ENCODE results near the gene UHRF1.

The UHRF1 gene

DNA sequence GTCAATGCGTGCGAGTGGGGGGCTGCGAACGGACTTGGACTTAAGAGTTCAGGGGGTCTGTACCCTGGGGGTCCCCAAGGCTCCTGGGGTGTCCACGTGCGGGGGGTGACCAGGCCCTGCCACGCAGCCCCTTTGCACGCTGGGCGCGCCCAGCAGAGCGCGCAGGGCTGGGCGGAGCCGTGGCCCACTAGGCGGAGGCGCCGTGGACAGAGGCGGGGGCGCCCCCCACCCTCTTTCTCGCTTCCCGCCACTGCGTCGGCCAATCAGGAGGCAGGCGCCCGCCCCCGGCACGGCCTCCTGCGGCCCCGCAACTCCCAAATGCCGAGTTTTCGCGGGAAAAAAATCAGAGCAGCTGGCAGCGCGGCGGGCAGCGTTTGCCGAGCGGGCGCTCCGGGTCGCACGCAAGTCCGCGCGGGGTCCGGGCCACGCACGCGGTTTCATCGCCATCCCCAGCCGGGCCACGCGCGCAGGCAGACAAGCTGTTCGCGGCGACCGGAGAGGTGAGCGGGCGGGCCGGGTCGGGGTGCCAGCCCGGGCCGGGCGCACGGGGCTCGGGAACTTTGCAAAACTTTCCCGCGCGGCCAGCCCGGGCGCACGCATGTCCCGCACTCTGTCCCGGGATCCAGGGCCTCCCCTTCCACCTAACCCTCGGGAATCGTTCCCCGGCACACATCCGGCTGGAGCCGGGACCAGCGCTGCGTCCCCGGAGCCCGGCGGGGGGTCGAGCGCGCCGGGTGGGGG is at the start of gene UHRF1:
TSS of gene UHRF1 (plus strand) at position 346 of the 741 bp plus-strand sequence. CDS start 1,385 bp downstream, outside the sequence.
- H3K9me2 ChIP-seq (replicated peaks; ENCODE audit: control insufficient read depth, low read length) = no peaks in the 10 kb centered on the region
- H3K36me3 ChIP-seq (ENCODE audit: control insufficient read depth, low read length) = peaks cover 44% of the 10 kb centered on the region
- peak within 1 kb of the TSS; percentile 77 for H3K27ac ChIP-seq (ENCODE audit: low read depth, low read length)
- no peak for TF ChIP-seq EZH2phosphoT487 (IDR thresholded peaks at IDR 0.05; ENCODE audit: borderline replicate concordance, low read length)
- TF ChIP-seq, protein P1, sequence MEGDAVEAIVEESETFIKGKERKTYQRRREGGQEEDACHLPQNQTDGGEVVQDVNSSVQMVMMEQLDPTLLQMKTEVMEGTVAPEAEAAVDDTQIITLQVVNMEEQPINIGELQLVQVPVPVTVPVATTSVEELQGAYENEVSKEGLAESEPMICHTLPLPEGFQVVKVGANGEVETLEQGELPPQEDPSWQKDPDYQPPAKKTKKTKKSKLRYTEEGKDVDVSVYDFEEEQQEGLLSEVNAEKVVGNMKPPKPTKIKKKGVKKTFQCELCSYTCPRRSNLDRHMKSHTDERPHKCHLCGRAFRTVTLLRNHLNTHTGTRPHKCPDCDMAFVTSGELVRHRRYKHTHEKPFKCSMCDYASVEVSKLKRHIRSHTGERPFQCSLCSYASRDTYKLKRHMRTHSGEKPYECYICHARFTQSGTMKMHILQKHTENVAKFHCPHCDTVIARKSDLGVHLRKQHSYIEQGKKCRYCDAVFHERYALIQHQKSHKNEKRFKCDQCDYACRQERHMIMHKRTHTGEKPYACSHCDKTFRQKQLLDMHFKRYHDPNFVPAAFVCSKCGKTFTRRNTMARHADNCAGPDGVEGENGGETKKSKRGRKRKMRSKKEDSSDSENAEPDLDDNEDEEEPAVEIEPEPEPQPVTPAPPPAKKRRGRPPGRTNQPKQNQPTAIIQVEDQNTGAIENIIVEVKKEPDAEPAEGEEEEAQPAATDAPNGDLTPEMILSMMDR (IDR thresholded peaks at IDR 0.05; ENCODE audit: low read depth, low read length, poor library complexity, severe bottlenecking) = no peak
- no peaks in the 10 kb centered on the region for H3K9me3 ChIP-seq (ENCODE audit: control insufficient read depth, insufficient read depth, low read length)
- H4K20me1 ChIP-seq (ENCODE audit: control insufficient read depth, insufficient read depth, low read depth, low read length) = peaks cover 29% of the 10 kb centered on the region
- peaks cover 10% of the 10 kb centered on the region for H3F3A ChIP-seq (ENCODE audit: control insufficient read depth, insufficient read depth)
- H3K4me3 ChIP-seq (ENCODE audit: low read length) = peak within 1 kb of the TSS; percentile 92
- H3K27me3 ChIP-seq (ENCODE audit: control insufficient read depth, low read length) = no peaks in the 10 kb centered on the region
- peaks cover 45% of the 10 kb centered on the region for H3K79me2 ChIP-seq (ENCODE audit: control insufficient read depth, low read length)
- H3K4me1 ChIP-seq (ENCODE audit: control insufficient read depth, low read length) = peaks cover 43% of the 10 kb centered on the region
- H3K4me2 ChIP-seq (ENCODE audit: low read length) = peak within 1 kb of the TSS; percentile 90

DNA sequence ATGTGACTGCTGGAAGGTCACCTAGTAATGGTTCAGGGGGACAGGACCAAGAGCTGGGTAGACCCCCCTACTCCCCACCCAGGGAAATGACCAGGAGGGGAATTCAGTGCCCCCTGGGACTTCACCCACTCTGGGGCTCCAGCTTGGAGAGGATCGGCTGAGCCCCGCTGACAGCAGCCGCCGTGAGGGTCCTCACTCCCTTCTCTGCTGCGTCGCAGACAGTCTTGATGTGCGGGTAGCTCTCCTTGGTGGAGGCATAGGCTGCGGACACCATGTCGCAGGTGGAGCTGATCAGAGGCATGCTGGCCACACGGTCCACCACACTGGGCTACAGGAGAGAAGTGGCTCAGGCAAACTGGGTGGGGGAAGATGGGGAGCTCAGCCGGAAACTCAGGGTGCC is 49.6 kb upstream of the UHRF1 start:
- Histone ChIP-seq H3K4me2 (ENCODE audit: low read length) (peak overlapping the region; percentile 5; the same call in 1 of the 2 replicates), H3K9me2 (replicated peaks; ENCODE audit: control insufficient read depth, low read length) (no peaks in the 10 kb centered on the region), H3K4me3 (ENCODE audit: low read length) (no peak overlapping the region), H3F3A (ENCODE audit: control insufficient read depth, insufficient read depth) (peaks cover 10% of the 10 kb centered on the region), H4K20me1 (ENCODE audit: control insufficient read depth, insufficient read depth, low read depth, low read length) (no peaks in the 10 kb centered on the region), H3K79me2 (ENCODE audit: control insufficient read depth, low read length) (peaks cover 36% of the 10 kb centered on the region), H3K9me3 (ENCODE audit: control insufficient read depth, insufficient read depth, low read length) (no peaks in the 10 kb centered on the region), H3K27ac (ENCODE audit: low read depth, low read length) (peak overlapping the region; percentile 8; the same call in 1 of the 2 replicates), H3K27me3 (ENCODE audit: control insufficient read depth, low read length) (no peaks in the 10 kb centered on the region), H3K4me1 (ENCODE audit: control insufficient read depth, low read length) (peaks cover 76% of the 10 kb centered on the region), H3K36me3 (ENCODE audit: control insufficient read depth, low read length) (peaks cover 78% of the 10 kb centered on the region)
- TF ChIP-seq, protein P1 (IDR thresholded peaks at IDR 0.05; ENCODE audit: low read depth, low read length, poor library complexity, severe bottlenecking) = no peak
- no peak for TF ChIP-seq EZH2phosphoT487 (IDR thresholded peaks at IDR 0.05; ENCODE audit: borderline replicate concordance, low read length)

DNA sequence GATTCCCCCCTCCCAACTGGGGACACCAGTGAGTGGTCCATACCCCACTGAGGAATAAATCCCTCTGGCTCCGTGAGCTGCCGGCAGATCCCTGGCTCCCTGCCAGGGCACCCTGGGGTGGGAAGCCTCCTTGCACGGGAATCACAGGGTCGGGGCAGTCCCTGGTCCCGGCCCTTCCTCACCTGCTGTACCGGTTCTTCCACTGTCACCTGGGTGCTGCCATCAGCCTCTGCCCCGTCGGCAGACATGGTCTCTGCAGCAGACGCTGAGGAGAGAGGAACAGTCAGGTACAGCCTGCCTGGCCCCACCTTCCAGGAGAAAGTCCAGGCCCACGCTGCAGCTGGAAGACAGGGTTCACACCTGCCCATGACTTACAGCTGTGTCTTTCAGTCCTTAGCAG is 48.2 kb upstream of the UHRF1 start:
- no peak overlapping the region for H3K4me2 ChIP-seq (ENCODE audit: low read length)

More for the DNA sequence above, 48.2 kb upstream of the UHRF1 start:
- Histone ChIP-seq H3K79me2 (ENCODE audit: control insufficient read depth, low read length) (peaks cover 51% of the 10 kb centered on the region), H3K36me3 (ENCODE audit: control insufficient read depth, low read length) (peaks cover 72% of the 10 kb centered on the region), H3F3A (ENCODE audit: control insufficient read depth, insufficient read depth) (peaks cover 11% of the 10 kb centered on the region), H3K4me1 (ENCODE audit: control insufficient read depth, low read length) (peaks cover 75% of the 10 kb centered on the region), H3K9me2 (replicated peaks; ENCODE audit: control insufficient read depth, low read length) (no peaks in the 10 kb centered on the region), H3K27ac (ENCODE audit: low read depth, low read length) (peak overlapping the region; percentile 88; the same call in 1 of the 2 replicates), H3K4me3 (ENCODE audit: low read length) (no peak overlapping the region), H3K27me3 (ENCODE audit: control insufficient read depth, low read length) (no peaks in the 10 kb centered on the region), H4K20me1 (ENCODE audit: control insufficient read depth, insufficient read depth, low read depth, low read length) (no peaks in the 10 kb centered on the region), H3K9me3 (ENCODE audit: control insufficient read depth, insufficient read depth, low read length) (no peaks in the 10 kb centered on the region)
- TF ChIP-seq, protein P1 (IDR thresholded peaks at IDR 0.05; ENCODE audit: low read depth, low read length, poor library complexity, severe bottlenecking) = no peak
- TF ChIP-seq EZH2phosphoT487 (IDR thresholded peaks at IDR 0.05; ENCODE audit: borderline replicate concordance, low read length) = no peak
